Measurements from ENCODE around the gene CTRB1.

CTRB1 gene

GRCh38 chr16:75273054-75273925, 54.5 kb downstream of the CTRB1 start:
- DNase-seq: no peak
